Stimulated activated naive CD8-positive, alpha-beta T cell treated with anti-CD3 and anti-CD28 coated beads, Interleukin-15, Interleukin-2, amounts not matched to agents 100 U/mL and 50 U/mL, for 24 hours (primary cell): ENCODE measurements around the gene EIF2AK3.
"Not testable (repeated sequence)": the region's sequence is repeated elsewhere in the genome, so short reads cannot be mapped to it uniquely, and the experiment has no call there.

Experiments
- ATAC-seq: fragments of 150-1000 bp; cut with Tn5 transposase; one replicate; pipeline ENCODE4 v1.10.0; 2021
- DNase-seq: peaks from one replicate; pipeline ENCODE4 v3.0.0; 2021

The EIF2AK3 gene

DNA sequence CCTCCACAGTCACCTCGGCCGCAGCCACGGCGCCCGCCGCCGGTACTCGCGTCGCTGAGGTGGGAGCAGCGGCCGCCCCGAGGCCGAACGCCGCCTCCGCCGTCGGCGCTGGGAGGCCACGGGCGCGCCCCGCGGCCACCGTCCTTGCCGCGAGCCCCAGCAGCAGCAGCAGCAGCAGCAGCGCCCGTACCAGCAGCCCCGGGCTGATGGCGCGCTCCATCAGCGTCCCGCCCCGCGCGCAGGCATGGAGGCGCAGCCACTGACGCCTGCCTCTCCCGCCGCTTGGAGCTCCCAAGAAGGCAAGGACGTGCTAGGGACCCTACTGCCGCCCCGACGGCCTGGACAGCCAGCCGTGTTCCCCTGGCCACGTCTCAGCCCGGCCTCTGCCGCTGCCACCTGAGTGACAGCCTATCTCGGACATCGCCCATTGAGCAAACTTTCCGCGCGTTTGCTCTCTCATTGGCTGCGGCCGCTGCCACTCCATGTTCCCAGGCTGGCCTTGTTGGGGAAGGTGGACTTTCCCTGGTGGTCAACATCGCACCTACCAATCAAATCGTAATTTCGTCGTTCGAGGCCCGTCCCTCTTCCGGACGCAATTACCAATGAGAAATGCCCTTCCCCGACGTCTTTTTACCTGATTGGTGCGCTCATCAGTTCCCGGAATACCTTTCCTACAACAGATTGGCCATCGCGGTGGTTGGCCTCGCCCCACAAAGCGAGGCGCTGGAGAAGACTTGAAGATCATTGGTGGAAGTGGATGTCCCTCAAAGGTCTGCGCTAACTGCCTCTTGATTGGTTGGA lies at the start of gene EIF2AK3:
Gene EIF2AK3, minus strand, starts transcription at position 410 of the 801 bp plus-strand sequence. Its CDS starts 190 bp downstream, at position 220.
- peak; percentile 91 for ATAC-seq
- peak; percentile 94 for DNase-seq

DNA sequence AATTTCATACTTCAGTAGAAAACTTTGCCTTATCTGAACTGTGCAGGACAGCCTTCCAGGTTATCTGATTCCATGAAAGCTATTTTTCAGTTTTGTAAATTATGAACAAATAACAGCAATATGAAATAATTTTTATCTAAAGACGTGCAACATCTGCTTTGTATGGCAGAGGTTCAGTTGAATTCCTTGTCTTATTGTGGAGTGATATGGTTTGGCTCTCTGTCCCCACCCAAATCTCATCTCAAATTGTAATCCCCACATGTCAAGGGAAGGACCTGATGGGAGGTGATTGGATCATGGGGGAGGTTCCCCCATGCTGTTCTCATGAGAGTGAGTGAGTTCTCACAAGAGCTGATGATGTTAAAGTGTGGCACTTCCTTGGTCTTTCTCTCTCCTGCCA lies 46.1 kb upstream of the EIF2AK3 start:
- ATAC-seq, result no peak
- no peak for DNase-seq

- DNase-seq (no peak), ATAC-seq (peak; percentile 61)
These were observed 44.6 kb upstream of the EIF2AK3 start for GRCh38 chr2:88671786-88672427.

DNA sequence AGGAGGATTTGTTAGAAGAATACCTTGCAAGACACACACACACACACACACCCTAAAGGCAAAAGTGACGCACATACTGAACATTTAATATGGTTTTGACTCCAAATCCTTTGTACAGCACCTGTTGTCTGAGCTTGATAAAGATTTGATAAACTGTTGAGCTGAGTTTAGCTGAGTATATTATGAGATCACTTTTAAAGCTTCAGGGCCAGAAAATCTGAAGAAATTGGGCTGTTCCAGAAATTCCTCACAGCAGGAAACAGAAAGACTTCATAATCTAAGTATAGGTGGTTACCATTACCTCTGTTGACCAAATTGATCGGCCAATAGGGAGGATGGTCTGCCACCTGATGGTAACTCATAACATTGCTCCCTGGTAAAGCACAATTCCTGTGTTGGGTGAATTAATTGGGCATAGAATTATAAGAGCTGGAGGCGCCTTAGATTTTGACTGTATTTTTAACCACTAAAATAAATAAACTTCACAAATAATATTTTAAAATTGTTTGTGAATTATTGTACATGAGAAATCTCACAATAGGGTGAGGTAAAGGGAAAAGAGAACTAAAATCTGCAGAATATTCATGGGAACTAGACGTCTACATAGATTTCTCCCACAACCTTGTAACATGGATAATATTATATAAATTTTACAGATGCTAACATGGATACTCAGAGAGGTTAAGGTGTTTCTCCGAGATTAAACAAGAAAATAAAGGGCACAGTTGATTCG lies 42.4 kb upstream of the EIF2AK3 start:
- DNase-seq (peak; percentile 17), ATAC-seq (peak; percentile 69)

- ATAC-seq (no peak), DNase-seq (no peak)
These were observed 41.6 kb upstream of the EIF2AK3 start for GRCh38 chr2:88668862-88669261.

DNA sequence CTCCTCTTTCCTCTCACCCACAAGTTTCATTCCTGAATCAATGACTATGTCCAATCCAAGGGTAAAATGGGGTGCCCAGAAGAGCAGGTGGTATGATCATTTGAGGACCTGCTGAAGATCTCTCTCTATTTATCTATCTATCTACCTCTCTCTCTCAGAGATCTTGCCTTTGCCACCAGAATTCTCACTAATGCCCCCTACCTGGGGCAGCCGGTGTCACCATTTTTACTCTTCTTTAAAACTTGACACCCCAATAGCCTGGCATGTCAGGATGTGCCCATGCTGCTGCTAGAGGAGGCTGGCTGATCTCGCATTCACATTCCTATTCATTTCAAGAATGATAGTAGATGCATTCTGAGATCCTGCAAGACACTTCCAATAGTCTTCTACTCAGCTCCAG lies 40.0 kb upstream of the EIF2AK3 start:
- DNase-seq (no peak), ATAC-seq (no peak)

DNA sequence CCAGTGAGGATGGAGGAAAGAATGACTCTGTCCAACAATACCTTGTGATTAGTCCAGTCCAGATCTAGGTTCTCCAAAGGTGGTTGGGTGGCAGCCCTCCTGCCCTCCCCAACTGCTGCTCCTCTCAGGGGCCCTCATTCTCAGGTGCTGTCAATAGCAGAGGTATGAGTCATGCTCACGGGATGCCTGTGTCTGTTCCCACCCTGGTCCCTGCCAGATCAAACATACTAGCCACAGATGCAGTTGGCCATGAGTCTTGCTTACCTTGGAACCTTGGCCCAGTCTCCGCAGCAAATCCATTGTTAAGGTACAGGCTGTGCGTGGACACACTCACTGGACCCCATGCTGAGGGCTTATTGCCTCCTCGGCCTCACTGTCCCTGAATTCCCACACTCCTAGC lies 39.3 kb upstream of the EIF2AK3 start:
- DNase-seq (no peak), ATAC-seq (no peak)

GRCh38 chr2:88660622-88661021 lies 33.4 kb upstream of the EIF2AK3 start:
- ATAC-seq, result no peak
- no peak for DNase-seq

GRCh38 chr2:88659538-88659915 lies 32.3 kb upstream of the EIF2AK3 start:
- DNase-seq, result no peak
- no peak for ATAC-seq

DNA sequence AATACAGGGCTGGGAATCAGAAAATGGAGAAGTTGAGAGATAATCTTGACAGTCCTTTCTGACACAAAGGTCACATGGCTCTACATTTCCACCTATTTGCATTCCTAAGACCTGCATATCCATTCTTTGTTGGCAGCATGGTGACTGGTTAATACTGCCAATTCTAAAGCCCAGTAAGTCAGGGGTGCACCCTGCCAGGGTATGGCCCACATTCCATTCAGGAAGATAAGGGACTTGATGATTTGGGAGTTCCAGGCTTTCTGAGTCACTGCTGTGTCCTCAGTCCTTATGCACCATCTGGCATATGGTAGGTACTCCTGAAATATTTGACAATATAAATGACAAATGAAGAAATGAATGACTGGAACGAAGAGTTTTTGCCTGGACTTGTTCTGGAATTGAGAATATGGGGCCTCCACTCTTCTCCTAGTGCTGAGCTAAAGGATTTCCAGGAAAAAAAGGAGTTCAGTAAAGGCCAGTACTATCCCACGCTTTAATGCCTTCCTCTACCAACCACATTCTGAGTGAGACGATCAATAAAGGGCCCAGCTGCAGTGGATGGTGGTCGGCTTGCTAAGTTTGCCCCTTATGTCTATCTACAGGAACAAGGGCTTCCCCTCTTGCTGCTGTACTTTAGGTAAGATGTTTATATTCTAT lies 31.7 kb upstream of the EIF2AK3 start:
- no peak for ATAC-seq

DNA sequence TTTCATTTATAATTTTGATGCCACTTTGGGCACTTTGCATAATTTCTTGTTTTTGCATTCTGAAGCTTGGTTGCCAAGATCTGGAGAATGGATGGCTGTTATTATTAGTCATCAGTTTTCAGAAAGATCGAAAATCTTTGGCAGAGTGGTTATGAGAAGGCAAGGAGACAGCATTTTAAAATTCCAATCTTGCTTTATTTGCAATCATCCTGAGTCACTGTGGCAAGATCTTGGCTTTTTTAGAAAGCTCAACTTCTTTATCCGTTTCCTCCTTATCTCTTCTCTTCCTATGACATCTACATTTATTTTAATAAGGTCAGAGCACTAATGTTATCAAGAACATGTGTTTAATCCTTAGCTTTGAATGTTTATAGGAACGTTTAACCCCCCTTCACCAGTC lies 31.1 kb upstream of the EIF2AK3 start:
- no peak for DNase-seq
- ATAC-seq, result no peak

More for the DNA sequence above, 31.7 kb upstream of the EIF2AK3 start:
- DNase-seq, result no peak

- DNase-seq, result no peak
- no peak for ATAC-seq
These were observed 29.9 kb upstream of the EIF2AK3 start for GRCh38 chr2:88657131-88657530.

DNA sequence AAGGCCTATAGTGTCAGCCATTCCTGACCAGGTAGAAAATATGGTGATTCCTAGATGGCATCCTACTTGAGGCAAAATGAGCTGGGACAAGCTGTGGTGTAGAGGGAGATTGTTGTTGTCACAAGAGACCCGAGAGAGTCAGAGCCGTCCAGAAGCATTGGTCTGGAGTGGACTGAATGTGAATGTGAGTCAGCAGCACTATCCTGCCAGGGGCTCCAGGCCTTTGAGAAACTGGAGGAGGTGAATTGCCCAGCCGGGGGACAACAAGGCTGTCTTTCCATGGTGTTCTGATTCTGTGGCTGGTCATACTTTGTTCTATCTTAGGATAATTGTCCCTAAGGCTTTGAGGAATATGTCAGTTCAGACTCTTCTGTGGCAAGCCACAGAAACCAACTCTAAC lies 29.4 kb upstream of the EIF2AK3 start:
- ATAC-seq, result no peak
- DNase-seq, result no peak

- no peak for ATAC-seq
- no peak for DNase-seq
These were observed 27.4 kb upstream of the EIF2AK3 start for GRCh38 chr2:88654714-88655113.

GRCh38 chr2:88651646-88652045 lies 24.4 kb upstream of the EIF2AK3 start:
- DNase-seq (no peak), ATAC-seq (no peak)

- not testable (repeated sequence) for ATAC-seq, DNase-seq
These were observed 18.1 kb upstream of the EIF2AK3 start for GRCh38 chr2:88645291-88645882.

DNA sequence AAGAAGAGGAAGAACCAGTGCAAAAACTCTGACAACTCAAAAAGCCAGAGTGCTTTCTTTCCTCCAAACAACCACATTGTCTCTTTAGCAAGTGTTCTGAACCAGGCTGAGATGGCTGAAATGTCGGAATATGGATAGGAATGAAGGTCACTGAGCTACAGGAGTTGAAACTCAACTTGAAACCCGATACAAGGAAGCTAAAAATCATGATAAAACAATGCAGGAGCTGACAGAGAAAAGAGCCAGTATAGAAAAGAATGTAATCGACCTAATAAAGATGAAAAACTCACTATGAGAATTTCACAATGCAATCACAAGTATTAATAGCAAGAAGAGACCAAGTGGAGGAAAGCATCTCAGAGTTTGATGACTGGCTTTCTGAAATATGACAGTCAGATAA lies 15.0 kb upstream of the EIF2AK3 start:
- DNase-seq (no peak), ATAC-seq (no peak)

DNA sequence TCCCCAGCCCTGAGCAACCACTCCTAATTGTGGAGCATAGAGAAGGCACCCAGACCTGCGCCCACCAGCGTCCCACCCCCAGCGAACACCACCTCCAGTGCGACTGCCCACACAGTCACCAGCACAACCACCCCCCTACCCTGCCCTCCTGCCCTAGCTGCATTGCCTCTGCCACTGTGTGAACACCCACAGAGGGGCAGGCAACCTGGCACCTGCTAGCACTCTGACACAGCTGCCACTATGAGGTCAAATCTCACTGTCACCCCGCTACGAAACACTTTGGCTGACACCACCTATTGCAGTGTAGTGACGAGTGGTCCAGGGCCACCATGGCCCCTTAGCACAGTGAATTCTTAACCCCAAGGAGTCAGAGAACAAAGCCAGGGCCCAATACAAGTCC lies 14.1 kb upstream of the EIF2AK3 start:
- DNase-seq (no peak), ATAC-seq (no peak)

DNA sequence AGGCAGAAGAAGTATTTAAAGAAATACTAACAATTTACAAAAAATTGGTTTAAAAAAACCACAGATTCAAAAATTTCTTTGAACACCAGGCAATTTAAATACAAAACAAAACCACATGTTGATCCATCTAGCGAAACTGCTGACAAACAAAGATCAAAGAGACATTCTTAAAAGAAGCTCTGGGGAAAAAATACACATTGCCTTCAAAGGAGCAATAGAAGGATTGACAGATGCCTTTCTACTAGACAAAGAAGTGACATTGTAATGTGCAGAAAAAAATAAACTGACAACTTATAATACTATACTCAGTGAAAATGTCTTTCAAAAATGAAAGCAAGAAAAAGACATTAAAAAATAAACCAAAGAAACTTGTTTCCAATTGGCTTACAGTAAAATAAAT lies 12.6 kb upstream of the EIF2AK3 start:
- DNase-seq (no peak), ATAC-seq (no peak)

GRCh38 chr2:88638743-88639142 lies 11.5 kb upstream of the EIF2AK3 start:
- DNase-seq (peak; percentile 16), ATAC-seq (peak; percentile 77)

DNA sequence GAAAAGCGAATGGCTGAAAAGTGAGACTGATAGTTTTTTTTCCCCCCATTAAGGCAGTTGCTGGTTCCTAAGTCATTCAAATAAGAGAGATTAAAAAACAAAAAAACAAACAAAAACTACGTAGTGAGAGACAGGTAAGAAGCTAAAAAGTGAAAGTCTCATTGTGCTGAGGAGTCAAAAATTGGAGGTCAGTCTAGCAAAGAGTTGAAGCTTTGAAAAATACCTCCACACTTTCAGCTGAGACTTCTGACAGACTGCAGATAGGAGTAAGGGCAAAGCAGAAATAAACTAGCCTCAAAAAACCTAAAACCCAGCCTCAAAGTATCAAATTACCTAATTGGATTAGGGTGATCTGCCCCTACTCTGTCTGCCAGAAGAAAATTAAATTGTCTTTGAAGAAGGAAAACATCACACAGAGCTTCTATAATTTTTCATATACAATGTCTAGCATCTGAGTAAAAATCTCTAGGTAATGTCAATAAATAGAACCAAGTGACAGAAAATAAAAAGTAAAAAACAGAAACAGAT lies 10.9 kb upstream of the EIF2AK3 start:
- DNase-seq (no peak), ATAC-seq (no peak)

GRCh38 chr2:88637464-88637863 lies 10.2 kb upstream of the EIF2AK3 start:
- peak; percentile 64 for ATAC-seq

More at GRCh38 chr2:88637464-88637863, 10.2 kb upstream of the EIF2AK3 start:
- no peak for DNase-seq
